BE2C (cell line): ENCODE data around the gene HOXB2.

ENCODE experiments used
- DNase-seq: peaks from one replicate; pipeline ENCODE4 v3.0.0-alpha.2; 2020
- H3K27me3 ChIP-seq: fragments of 250-450 bp; sonication (Bioruptor Pico); 2 replicates; pipeline ENCODE4 v1.5.1; 2020; ENCODE audit warnings: mild to moderate bottlenecking
- H3K36me3 ChIP-seq: fragments of 250-450 bp; sonication (Bioruptor Pico); 2 replicates; pipeline ENCODE4 v1.5.1; 2020; ENCODE audit warnings: mild to moderate bottlenecking
- H3K4me1 ChIP-seq: fragments of 250-450 bp; sonication (Bioruptor Pico); 2 replicates; pipeline ENCODE4 v1.5.1; 2020
- H3K4me3 ChIP-seq: 2 replicates; pipeline ENCODE4 v1.5.1; 2011; ENCODE audit warnings: low read depth, low read length
- H3K9me3 ChIP-seq: fragments of 250-450 bp; sonication (Bioruptor Pico); 2 replicates; pipeline ENCODE4 v1.5.1; 2020
- CTCF ChIP-seq: IDR thresholded peaks from 2 replicates; pipeline ENCODE4 v1.5.1; 2012; ENCODE audit warnings: mild to moderate bottlenecking, low read depth, low read length

The HOXB2 gene

GRCh38 chr17:48556229-48556575 is 11.3 kb upstream of the HOXB2 start:
- TF ChIP-seq CTCF: no peak
- Histone ChIP-seq H3K27me3 (peaks cover 95% of the 10 kb centered on the region), H3K9me3 (no peaks in the 10 kb centered on the region), H3K36me3 (no peaks in the 10 kb centered on the region), H3K4me1 (no peaks in the 10 kb centered on the region), H3K4me3 (no peak overlapping the region)
- DNase-seq: no peak

- DNase-seq: no peak
- Histone ChIP-seq H3K27me3 (peaks cover 93% of the 10 kb centered on the region), H3K9me3 (no peaks in the 10 kb centered on the region; the same call in 1 of the 2 replicates), H3K36me3 (no peaks in the 10 kb centered on the region), H3K4me1 (no peaks in the 10 kb centered on the region), H3K4me3 (no peak overlapping the region)
- no peak for TF ChIP-seq CTCF
Observed at GRCh38 chr17:48555258-48556228, 10.6 kb upstream of the HOXB2 start.

- no peak overlapping the region for H3K4me3 ChIP-seq
- H3K36me3 ChIP-seq: no peaks in the 10 kb centered on the region
- H3K9me3 ChIP-seq: no peaks in the 10 kb centered on the region; the same call in 1 of the 2 replicates
- H3K4me1 ChIP-seq: no peaks in the 10 kb centered on the region
- no peak for DNase-seq
- peaks cover 93% of the 10 kb centered on the region for H3K27me3 ChIP-seq
- TF ChIP-seq CTCF: no peak
Observed at GRCh38 chr17:48554412-48555257, 9.7 kb upstream of the HOXB2 start.

GRCh38 chr17:48553826-48554225 is 8.9 kb upstream of the HOXB2 start:
- peaks cover 93% of the 10 kb centered on the region for H3K27me3 ChIP-seq

GRCh38 chr17:48553190-48553547 is 8.3 kb upstream of the HOXB2 start:
- no peak overlapping the region for H3K4me3 ChIP-seq
- H3K27me3 ChIP-seq: peaks cover 91% of the 10 kb centered on the region
- no peak for DNase-seq
- no peaks in the 10 kb centered on the region for H3K4me1 ChIP-seq
- no peaks in the 10 kb centered on the region; the same call in 1 of the 2 replicates for H3K9me3 ChIP-seq
- no peak for TF ChIP-seq CTCF
- H3K36me3 ChIP-seq: no peaks in the 10 kb centered on the region

More at GRCh38 chr17:48553826-48554225, 8.9 kb upstream of the HOXB2 start:
- no peak for TF ChIP-seq CTCF
- Histone ChIP-seq H3K9me3 (no peaks in the 10 kb centered on the region; the same call in 1 of the 2 replicates), H3K36me3 (no peaks in the 10 kb centered on the region), H3K4me1 (no peaks in the 10 kb centered on the region), H3K4me3 (no peak overlapping the region)
- DNase-seq: no peak
